ENCODE results near the gene PMEL. TPM values are rescaled to one million over a fixed set of nuclear protein-coding genes. Genes with fewer than 3 reads are reported as not detected.

PMEL gene
- 31.7 and 33.8 TPM in 2 replicates for polyA plus RNA-seq (2013)

GRCh38 chr12:55965941-55966407 lies at the start of gene PMEL:
Gene PMEL (minus strand): TSS chr12:55966042. CDS start chr12:55966011, 31 bp downstream.
- H3K4me2 ChIP-seq (ENCODE audit: low read length), result peak within 1 kb of the TSS; percentile 89
- peak within 1 kb of the TSS; percentile 76 for H2BK120ac ChIP-seq (ENCODE audit: insufficient read depth, low read length, poor library complexity)
- H3K4ac ChIP-seq (ENCODE audit: low read depth, low read length), result peak within 1 kb of the TSS; percentile 93
- peaks cover 13 to 22% of the 10 kb centered on the region in 2 experiments for H3K4me1 ChIP-seq (ENCODE audit: control insufficient read depth in 1 of 2, insufficient read depth in 2 of 2, low read length in 2 of 2)
- peak within 1 kb of the TSS; percentile 90 for H2BK5ac ChIP-seq (ENCODE audit: low read depth, low read length, poor library complexity)
- H3K79me2 ChIP-seq (ENCODE audit: control insufficient read depth, insufficient read depth, low read length, poor library complexity), result peaks cover 18% of the 10 kb centered on the region
- H4K91ac ChIP-seq (ENCODE audit: low read depth, low read length), result peak within 1 kb of the TSS; percentile 92
- peak within 1 kb of the TSS; percentile 76 for H4K8ac ChIP-seq (ENCODE audit: low read depth, low read length)
- H2BK12ac ChIP-seq (ENCODE audit: low read length), result peak within 1 kb of the TSS; percentile 43
- peaks cover 11 to 16% of the 10 kb centered on the region in 2 experiments for H3K36me3 ChIP-seq (ENCODE audit: control insufficient read depth in 1 of 2, insufficient read depth in 2 of 2, low read length in 2 of 2)
- peak within 1 kb of the TSS; percentile 47 for H4K12ac ChIP-seq (ENCODE audit: low read depth, low read length)
- no peak within 1 kb of the TSS for H3K23ac ChIP-seq (ENCODE audit: low read length)
- peak within 1 kb of the TSS; percentile 88 for H3K27ac ChIP-seq (ENCODE audit: low read depth, low read length)
- no peaks in the 10 kb centered on the region for H3K9me3 ChIP-seq (ENCODE audit: insufficient read depth, low read depth, low read length)
- peak within 1 kb of the TSS; percentile 82 for H3K14ac ChIP-seq (ENCODE audit: low read length)
- peak within 1 kb of the TSS; percentile 83 for H3K18ac ChIP-seq (ENCODE audit: low read length)
- peak within 1 kb of the TSS; percentile 87 for H3K9ac ChIP-seq (ENCODE audit: low read length)
- DNase-seq, result no peak
- WGBS (ENCODE audit: extremely low coverage, insufficient coverage, insufficient read length), result no CpG with 5 or more reads among the region's 4 CpGs
- peak within 1 kb of the TSS; percentile 82 for H2AFZ ChIP-seq (ENCODE audit: insufficient read depth, low read length, poor library complexity)
- H2AK5ac ChIP-seq (ENCODE audit: low read length), result peak within 1 kb of the TSS; percentile 73
- no peaks in the 10 kb centered on the region for H3K27me3 ChIP-seq (ENCODE audit: insufficient read depth, low read length)
- H3K79me1 ChIP-seq (ENCODE audit: low read length), result peaks cover 17% of the 10 kb centered on the region
- H3K4me3 ChIP-seq (ENCODE audit: low read depth, low read length), result peak within 1 kb of the TSS; percentile 89

GRCh38 chr12:56014205-56014604 lies 48.4 kb upstream of the PMEL start:
- Histone ChIP-seq H2AFZ (ENCODE audit: insufficient read depth, low read length, poor library complexity) (no peak overlapping the region), H3K79me1 (ENCODE audit: low read length) (peaks cover 12% of the 10 kb centered on the region), H3K36me3 (ENCODE audit: control insufficient read depth in 1 of 2, insufficient read depth in 2 of 2, low read length in 2 of 2) (no peaks in the 10 kb centered on the region), H3K4me2 (ENCODE audit: low read length) (no peak overlapping the region), H2AK5ac (ENCODE audit: low read length) (no peak overlapping the region), H3K4me3 (ENCODE audit: low read depth, low read length) (no peak overlapping the region), H4K12ac (ENCODE audit: low read depth, low read length) (no peak overlapping the region), H3K9me3 (ENCODE audit: insufficient read depth, low read depth, low read length) (no peaks in the 10 kb centered on the region), H4K91ac (ENCODE audit: low read depth, low read length) (no peak overlapping the region), H2BK120ac (ENCODE audit: insufficient read depth, low read length, poor library complexity) (no peak overlapping the region), H3K79me2 (ENCODE audit: control insufficient read depth, insufficient read depth, low read length, poor library complexity) (no peaks in the 10 kb centered on the region), H3K4ac (ENCODE audit: low read depth, low read length) (no peak overlapping the region), H4K8ac (ENCODE audit: low read depth, low read length) (no peak overlapping the region), H3K14ac (ENCODE audit: low read length) (no peak overlapping the region), H3K27ac (ENCODE audit: low read depth, low read length) (no peak overlapping the region), H3K27me3 (ENCODE audit: insufficient read depth, low read length) (no peaks in the 10 kb centered on the region), H2BK12ac (ENCODE audit: low read length) (no peak overlapping the region), H3K9ac (ENCODE audit: low read length) (no peak overlapping the region), H3K18ac (ENCODE audit: low read length) (no peak overlapping the region), H2BK5ac (ENCODE audit: low read depth, low read length, poor library complexity) (no peak overlapping the region), H3K23ac (ENCODE audit: low read length) (no peak overlapping the region), H3K4me1 (ENCODE audit: control insufficient read depth in 1 of 2, insufficient read depth in 2 of 2, low read length in 2 of 2) (peaks cover 11 to 22% of the 10 kb centered on the region in 2 experiments)
- no peak for DNase-seq
- WGBS (ENCODE audit: extremely low coverage, insufficient coverage, insufficient read length), result no CpG with 5 or more reads among the region's 2 CpGs

- Histone ChIP-seq H2AFZ (ENCODE audit: insufficient read depth, low read length, poor library complexity) (no peak overlapping the region), H4K8ac (ENCODE audit: low read depth, low read length) (no peak overlapping the region), H2BK12ac (ENCODE audit: low read length) (no peak overlapping the region), H3K14ac (ENCODE audit: low read length) (no peak overlapping the region), H3K23ac (ENCODE audit: low read length) (no peak overlapping the region), H3K9me3 (ENCODE audit: insufficient read depth, low read depth, low read length) (no peaks in the 10 kb centered on the region), H3K4me3 (ENCODE audit: low read depth, low read length) (no peak overlapping the region), H3K4ac (ENCODE audit: low read depth, low read length) (no peak overlapping the region), H4K91ac (ENCODE audit: low read depth, low read length) (peak overlapping the region; percentile 42), H3K18ac (ENCODE audit: low read length) (no peak overlapping the region), H2BK120ac (ENCODE audit: insufficient read depth, low read length, poor library complexity) (no peak overlapping the region), H3K27ac (ENCODE audit: low read depth, low read length) (no peak overlapping the region), H3K9ac (ENCODE audit: low read length) (no peak overlapping the region), H3K27me3 (ENCODE audit: insufficient read depth, low read length) (no peaks in the 10 kb centered on the region), H3K4me1 (ENCODE audit: control insufficient read depth in 1 of 2, insufficient read depth in 2 of 2, low read length in 2 of 2) (peaks cover 15 to 26% of the 10 kb centered on the region in 2 experiments), H3K79me1 (ENCODE audit: low read length) (peaks cover 12% of the 10 kb centered on the region), H3K79me2 (ENCODE audit: control insufficient read depth, insufficient read depth, low read length, poor library complexity) (no peaks in the 10 kb centered on the region), H2AK5ac (ENCODE audit: low read length) (no peak overlapping the region), H2BK5ac (ENCODE audit: low read depth, low read length, poor library complexity) (no peak overlapping the region), H3K4me2 (ENCODE audit: low read length) (no peak overlapping the region), H4K12ac (ENCODE audit: low read depth, low read length) (no peak overlapping the region), H3K36me3 (ENCODE audit: control insufficient read depth in 1 of 2, insufficient read depth in 2 of 2, low read length in 2 of 2) (no peaks in the 10 kb centered on the region)
- DNase-seq, result no peak
- no CpG with 5 or more reads among the region's 5 CpGs for WGBS (ENCODE audit: extremely low coverage, insufficient coverage, insufficient read length)
Observed at GRCh38 chr12:56013482-56013881, 47.6 kb upstream of the PMEL start.

- H3K79me1 ChIP-seq (ENCODE audit: low read length), result peaks cover 23% of the 10 kb centered on the region
- no peak overlapping the region for H2BK5ac ChIP-seq (ENCODE audit: low read depth, low read length, poor library complexity)
- peaks cover 20 to 34% of the 10 kb centered on the region in 2 experiments for H3K4me1 ChIP-seq (ENCODE audit: control insufficient read depth in 1 of 2, insufficient read depth in 2 of 2, low read length in 2 of 2)
- no peak overlapping the region for H3K9ac ChIP-seq (ENCODE audit: low read length)
- H2AFZ ChIP-seq (ENCODE audit: insufficient read depth, low read length, poor library complexity), result no peak overlapping the region
- H4K8ac ChIP-seq (ENCODE audit: low read depth, low read length), result no peak overlapping the region
- no peak overlapping the region for H4K91ac ChIP-seq (ENCODE audit: low read depth, low read length)
- H3K4ac ChIP-seq (ENCODE audit: low read depth, low read length), result no peak overlapping the region
- no peak overlapping the region for H3K4me3 ChIP-seq (ENCODE audit: low read depth, low read length)
- H2AK5ac ChIP-seq (ENCODE audit: low read length), result no peak overlapping the region
- no peaks in the 10 kb centered on the region for H3K9me3 ChIP-seq (ENCODE audit: insufficient read depth, low read depth, low read length)
- DNase-seq, result no peak
- H2BK12ac ChIP-seq (ENCODE audit: low read length), result no peak overlapping the region
- peaks cover 2% of the 10 kb centered on the region for H3K79me2 ChIP-seq (ENCODE audit: control insufficient read depth, insufficient read depth, low read length, poor library complexity)
- peak overlapping the region; percentile 20 for H2BK120ac ChIP-seq (ENCODE audit: insufficient read depth, low read length, poor library complexity)
- H3K23ac ChIP-seq (ENCODE audit: low read length), result no peak overlapping the region
- H3K36me3 ChIP-seq (ENCODE audit: control insufficient read depth in 1 of 2, insufficient read depth in 2 of 2, low read length in 2 of 2), result no peaks in the 10 kb centered on the region
- H3K4me2 ChIP-seq (ENCODE audit: low read length), result no peak overlapping the region
- WGBS (ENCODE audit: extremely low coverage, insufficient coverage, insufficient read length), result no CpG with 5 or more reads among the region's 2 CpGs
- no peak overlapping the region for H3K18ac ChIP-seq (ENCODE audit: low read length)
- H3K27ac ChIP-seq (ENCODE audit: low read depth, low read length), result peak overlapping the region; percentile 22
- no peak overlapping the region for H4K12ac ChIP-seq (ENCODE audit: low read depth, low read length)
- H3K14ac ChIP-seq (ENCODE audit: low read length), result no peak overlapping the region
- no peaks in the 10 kb centered on the region for H3K27me3 ChIP-seq (ENCODE audit: insufficient read depth, low read length)
Observed at GRCh38 chr12:56011509-56012090, 45.8 kb upstream of the PMEL start.

Data from trophoblast cell (in vitro differentiated cells and primary cell).